Fibroblast of the aortic adventitia (primary cell): Measurements from ENCODE around the gene PLEKHA1. TPM values are rescaled to one million over a fixed set of nuclear protein-coding genes. Genes with fewer than 3 reads are reported as not detected.

Experiments
- DNase-seq: peaks from one replicate; pipeline ENCODE4 v3.0.0-alpha.2; 2010; ENCODE audit warnings: low read depth
- H3K4me3 ChIP-seq: 2 replicates; pipeline ENCODE4 v1.5.1; 2011; ENCODE audit warnings: low read depth, mild to moderate bottlenecking, control low read depth, low read length, moderate library complexity
- small RNA-seq: library from RNA; depleted of rRNA; stranded (forward); fragments of <200 nt; gene quantifications from one replicate; pipeline ENCODE3, GENCODE V24; 2012
- total RNA-seq: library from RNA; depleted of rRNA; stranded (reverse); fragments of >200 nt; gene quantifications from 2 replicates; pipeline ENCODE4 v1.2.3, GENCODE V29; 2012; ENCODE audit warnings: low replicate concordance
- TF ChIP-seq, protein P1 (sequence below): IDR thresholded peaks from 2 replicates; pipeline ENCODE4 v1.5.1; 2011; ENCODE audit warnings: mild to moderate bottlenecking, low read length, control low read depth, inconsistent platforms; ENCODE audit not compliant: insufficient read depth

PLEKHA1 gene
- total RNA-seq, 1 donor: 29.8 TPM

DNA sequence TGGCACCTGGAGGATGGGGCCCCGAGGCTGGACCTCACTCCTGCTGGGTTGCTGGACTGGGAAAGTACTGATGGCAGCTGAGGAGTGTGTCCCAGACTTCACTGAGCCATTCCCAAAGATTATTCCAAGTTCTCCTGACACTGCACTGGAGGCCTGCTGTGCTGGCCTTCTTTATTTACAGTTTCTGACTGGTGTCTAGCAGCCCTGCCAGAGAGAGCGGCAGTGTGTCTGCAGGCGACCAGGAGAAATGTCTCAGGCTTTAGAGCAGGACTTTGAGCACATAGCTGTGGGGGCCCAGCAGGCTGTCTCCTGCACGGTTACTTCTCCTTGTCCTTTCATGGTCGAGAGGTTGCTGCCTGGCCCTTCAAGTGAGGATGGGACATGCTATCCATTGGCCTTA lies 102.9 kb downstream of the PLEKHA1 start:
- TF ChIP-seq, protein P1, sequence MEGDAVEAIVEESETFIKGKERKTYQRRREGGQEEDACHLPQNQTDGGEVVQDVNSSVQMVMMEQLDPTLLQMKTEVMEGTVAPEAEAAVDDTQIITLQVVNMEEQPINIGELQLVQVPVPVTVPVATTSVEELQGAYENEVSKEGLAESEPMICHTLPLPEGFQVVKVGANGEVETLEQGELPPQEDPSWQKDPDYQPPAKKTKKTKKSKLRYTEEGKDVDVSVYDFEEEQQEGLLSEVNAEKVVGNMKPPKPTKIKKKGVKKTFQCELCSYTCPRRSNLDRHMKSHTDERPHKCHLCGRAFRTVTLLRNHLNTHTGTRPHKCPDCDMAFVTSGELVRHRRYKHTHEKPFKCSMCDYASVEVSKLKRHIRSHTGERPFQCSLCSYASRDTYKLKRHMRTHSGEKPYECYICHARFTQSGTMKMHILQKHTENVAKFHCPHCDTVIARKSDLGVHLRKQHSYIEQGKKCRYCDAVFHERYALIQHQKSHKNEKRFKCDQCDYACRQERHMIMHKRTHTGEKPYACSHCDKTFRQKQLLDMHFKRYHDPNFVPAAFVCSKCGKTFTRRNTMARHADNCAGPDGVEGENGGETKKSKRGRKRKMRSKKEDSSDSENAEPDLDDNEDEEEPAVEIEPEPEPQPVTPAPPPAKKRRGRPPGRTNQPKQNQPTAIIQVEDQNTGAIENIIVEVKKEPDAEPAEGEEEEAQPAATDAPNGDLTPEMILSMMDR: no peak
- DNase-seq: no peak
- H3K4me3 ChIP-seq: no peak overlapping the region

DNA sequence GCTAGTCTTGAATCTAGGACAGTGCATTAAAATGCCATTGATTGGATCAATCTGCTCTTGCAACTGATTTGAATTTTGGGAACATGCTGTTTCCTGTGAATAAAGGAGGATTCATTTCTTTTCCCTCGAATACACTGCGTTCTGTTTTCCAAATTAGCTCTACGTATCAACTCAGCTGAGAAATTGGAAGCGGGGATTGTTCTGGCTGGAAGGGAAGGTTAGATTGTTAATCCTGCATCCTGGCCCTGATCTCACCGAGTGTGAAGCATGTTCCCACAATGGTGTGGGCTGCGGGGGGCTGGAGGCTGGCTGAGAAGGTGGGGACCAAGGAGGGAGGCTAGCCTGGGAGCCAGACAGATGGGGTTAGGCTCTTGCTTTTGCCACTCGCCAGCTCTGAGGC lies 104.5 kb downstream of the PLEKHA1 start:
- TF ChIP-seq, protein P1: no peak
- no peak for DNase-seq
- H3K4me3 ChIP-seq: no peak overlapping the region

DNA sequence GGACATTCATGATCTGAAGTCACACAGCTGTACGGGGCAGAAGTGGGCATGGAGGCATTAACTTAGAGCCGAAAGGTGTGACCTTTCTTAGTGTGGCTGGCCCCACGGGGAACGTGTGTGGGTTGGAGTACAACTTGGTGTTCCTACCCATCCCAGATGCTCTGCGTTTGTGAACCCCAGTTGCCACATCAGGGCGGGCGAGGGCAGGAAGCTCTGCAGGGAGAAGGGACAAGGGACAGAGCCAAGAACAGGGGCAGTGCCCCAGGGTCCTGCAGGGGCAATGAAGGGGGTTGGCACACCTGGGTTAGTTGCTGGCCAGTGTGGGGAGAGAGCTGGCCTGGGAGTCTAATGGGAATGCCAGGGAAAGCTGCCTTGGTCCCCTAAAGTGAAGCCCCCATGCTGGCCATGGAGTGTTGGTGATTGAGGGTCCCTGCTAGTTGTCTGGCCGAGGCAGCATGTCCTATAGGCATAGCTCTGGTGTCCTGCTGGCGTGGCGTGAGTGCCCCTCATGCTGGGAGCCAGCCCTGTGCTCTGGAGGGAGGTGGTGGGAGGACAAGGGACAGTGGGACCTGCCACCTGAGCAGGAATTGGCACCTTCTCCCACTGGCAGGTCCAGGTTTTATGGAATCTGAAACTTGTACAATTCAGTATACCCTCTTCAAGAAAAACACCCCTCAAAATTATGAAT lies 105.8 kb downstream of the PLEKHA1 start:
- DNase-seq: no peak
- TF ChIP-seq, protein P1: no peak
- no peak overlapping the region for H3K4me3 ChIP-seq

DNA sequence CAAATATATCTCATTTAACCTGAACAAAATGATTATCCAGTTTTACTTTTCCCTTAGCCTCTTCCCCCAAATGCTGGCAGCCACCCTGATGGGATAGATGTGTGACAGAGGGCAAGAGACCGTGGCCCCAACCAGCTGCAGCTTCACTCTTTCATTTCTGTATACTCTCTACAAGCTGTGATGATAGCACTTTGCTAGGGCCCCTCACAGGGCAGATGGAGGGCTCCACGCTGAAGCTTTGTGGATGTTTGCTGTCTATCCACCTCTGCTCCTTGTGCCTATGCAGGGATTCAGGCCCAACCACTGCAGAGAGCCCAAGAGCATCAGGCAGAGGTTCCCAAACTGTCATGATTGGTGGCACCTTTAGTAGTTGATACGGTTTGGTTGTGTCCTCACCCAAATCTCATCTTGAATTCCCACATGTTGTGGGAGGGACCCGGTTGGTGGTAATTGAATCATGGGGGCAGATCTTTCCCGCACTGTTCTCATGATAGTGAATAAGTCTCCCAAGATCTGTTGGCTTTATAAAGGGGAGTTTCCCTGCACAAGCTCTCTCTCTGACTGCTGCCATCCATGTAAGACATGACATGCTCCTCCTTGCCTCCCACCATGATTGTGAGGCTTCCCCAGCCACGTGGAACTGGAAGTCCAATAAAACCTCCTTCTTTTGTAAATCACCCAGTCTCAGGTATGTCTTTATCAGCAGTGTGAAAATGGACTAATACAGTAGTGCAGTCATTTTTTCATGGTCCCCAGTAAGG lies 107.0 kb downstream of the PLEKHA1 start:
- no peak for DNase-seq
- no peak overlapping the region for H3K4me3 ChIP-seq
- TF ChIP-seq, protein P1: no peak

Small RNA genes lying within 50 kb of the gene (small RNA-seq; reads per million reads assigned to genes)
- 0.51 reads per million for gene MIR3941
- gene RNU6-728P: not detected

Other genes with a start within 250 kb of the PLEKHA1 start
- gene BTBD16, start 103.4 kb upstream of the PLEKHA1 start, total RNA-seq: 0.09 TPM in 1 of 2 replicates, not detected in the other
- not detected in 2 replicates for gene ARMS2, start 79.9 kb downstream of the PLEKHA1 start, total RNA-seq
- 55.5 and 156 TPM in 2 replicates for gene HTRA1, start 86.8 kb downstream of the PLEKHA1 start, total RNA-seq
- gene DMBT1, start 186.0 kb downstream of the PLEKHA1 start, total RNA-seq: under 0.01 and 0.08 TPM in 2 replicates